A673 (cell line): Measurements from ENCODE around the gene ARHGEF40. TPM values are rescaled to one million over a fixed set of nuclear protein-coding genes. Genes with fewer than 3 reads are reported as not detected.

Experiments used
- BruUV-seq: library from RNA; stranded (reverse); fragments of 400-500 nt; replicated peaks from 2 replicates; lab custom pipeline; 2021; lab: Mats Ljungman, UMichigan
- CTCF ChIA-PET: fragments of 300-600 bp; sonication (Branson Sonifier 250); formaldehyde crosslinking; loops from one replicate; lab custom pipeline; 2022; ENCODE audit warnings: antibody characterized with exemption; lab: Charles Lee
- POLR2A ChIA-PET: fragments of 300-600 bp; sonication (Branson Sonifier 250); formaldehyde crosslinking; loops from one replicate; lab custom pipeline; 2022; ENCODE audit warnings: antibody characterized with exemption; ENCODE audit not compliant: low non-redundant PET; lab: Charles Lee
- DNase-seq: peaks from one replicate; pipeline ENCODE4 v3.0.0-alpha.2; 2015; ENCODE audit warnings: low spot score
- H3K27ac ChIP-seq: fragments of 200-600 bp; sonication (generic); 2 replicates; pipeline ENCODE4 v1.5.1; 2016; ENCODE audit warnings: mixed run types, low read depth, mild to moderate bottlenecking, mixed read lengths, antibody characterized with exemption, low read length; ENCODE audit not compliant: poor library complexity, severe bottlenecking
- H3K27me3 ChIP-seq: fragments of 200-600 bp; sonication (generic); replicated peaks from 2 replicates; pipeline ENCODE4 v1.6.1; 2017; ENCODE audit warnings: mixed run types, low read depth, mild to moderate bottlenecking, mixed read lengths, antibody characterized with exemption, low read length; ENCODE audit not compliant: insufficient read depth, poor library complexity
- H3K36me3 ChIP-seq: fragments of 200-600 bp; sonication (generic); 2 replicates; pipeline ENCODE4 v1.6.1; 2016; ENCODE audit warnings: mixed run types, mild to moderate bottlenecking, mixed read lengths, antibody characterized with exemption, low read length; ENCODE audit not compliant: insufficient read depth, poor library complexity, severe bottlenecking
- H3K4me1 ChIP-seq: fragments of 200-600 bp; sonication (generic); 2 replicates; pipeline ENCODE4 v1.6.1; 2017; ENCODE audit warnings: mixed run types, mild to moderate bottlenecking, mixed read lengths, antibody characterized with exemption, low read length; ENCODE audit not compliant: insufficient read depth, poor library complexity, severe bottlenecking
- H3K4me3 ChIP-seq: fragments of 200-600 bp; sonication (generic); 2 replicates; pipeline ENCODE4 v1.5.1; 2016; ENCODE audit warnings: low read depth, mixed run types, mild to moderate bottlenecking, mixed read lengths, low read length; ENCODE audit not compliant: poor library complexity, severe bottlenecking
- H3K9me3 ChIP-seq: fragments of 200-600 bp; sonication (generic); 2 replicates; pipeline ENCODE4 v1.6.1; 2016; ENCODE audit warnings: mixed run types, low read depth, mild to moderate bottlenecking, mixed read lengths, antibody characterized with exemption, low read length; ENCODE audit not compliant: poor library complexity, severe bottlenecking
- EZH2 ChIP-seq: fragments of 200-600 bp; sonication (generic); IDR thresholded peaks from 2 replicates; pipeline ENCODE4 v1.6.1; 2017; ENCODE audit warnings: borderline replicate concordance, low read depth, mild to moderate bottlenecking, mixed read lengths, antibody characterized with exemption, low read length; ENCODE audit not compliant: poor library complexity, severe bottlenecking
- intact Hi-C: fragments of 100-400 bp; cut with micrococcal nuclease; formaldehyde crosslinking; loops from one replicate; pipeline ENCODE4 v1.10.0; 2022; ENCODE audit not compliant: unreplicated experiment
- total RNA-seq: library from RNA; stranded (reverse); gene quantifications from 2 replicates; pipeline ENCODE4 v1.2.3, GENCODE V29; 2021
- TF ChIP-seq, protein P1 (sequence below): fragments of 300-800, 200-600 bp; sonication (generic); conservative IDR thresholded peaks from 2 replicates; pipeline ENCODE4 v1.5.1; 2017; ENCODE audit warnings: low read depth, mild to moderate bottlenecking, antibody characterized with exemption, low read length, moderate library complexity, mixed read lengths

Gene ARHGEF40
- total RNA-seq, 1 experiment from 2014 or later = 89.6 TPM

- BruUV-seq = no TSS peak
- Histone ChIP-seq H3K9me3 (no peaks in the 10 kb centered on the region), H3K27ac (no peak overlapping the region), H3K4me3 (no peak overlapping the region), H3K36me3 (peaks cover 94% of the 10 kb centered on the region), H3K27me3 (no peaks in the 10 kb centered on the region), H3K4me1 (peaks cover under 1% of the 10 kb centered on the region)
- intact Hi-C loops = loop anchor here (1.0 kb wide), 1 partner anchor 16 kb away; no protein-coding TSS in a partner anchor
- TF ChIP-seq EZH2 = no peak
- TF ChIP-seq, protein P1, sequence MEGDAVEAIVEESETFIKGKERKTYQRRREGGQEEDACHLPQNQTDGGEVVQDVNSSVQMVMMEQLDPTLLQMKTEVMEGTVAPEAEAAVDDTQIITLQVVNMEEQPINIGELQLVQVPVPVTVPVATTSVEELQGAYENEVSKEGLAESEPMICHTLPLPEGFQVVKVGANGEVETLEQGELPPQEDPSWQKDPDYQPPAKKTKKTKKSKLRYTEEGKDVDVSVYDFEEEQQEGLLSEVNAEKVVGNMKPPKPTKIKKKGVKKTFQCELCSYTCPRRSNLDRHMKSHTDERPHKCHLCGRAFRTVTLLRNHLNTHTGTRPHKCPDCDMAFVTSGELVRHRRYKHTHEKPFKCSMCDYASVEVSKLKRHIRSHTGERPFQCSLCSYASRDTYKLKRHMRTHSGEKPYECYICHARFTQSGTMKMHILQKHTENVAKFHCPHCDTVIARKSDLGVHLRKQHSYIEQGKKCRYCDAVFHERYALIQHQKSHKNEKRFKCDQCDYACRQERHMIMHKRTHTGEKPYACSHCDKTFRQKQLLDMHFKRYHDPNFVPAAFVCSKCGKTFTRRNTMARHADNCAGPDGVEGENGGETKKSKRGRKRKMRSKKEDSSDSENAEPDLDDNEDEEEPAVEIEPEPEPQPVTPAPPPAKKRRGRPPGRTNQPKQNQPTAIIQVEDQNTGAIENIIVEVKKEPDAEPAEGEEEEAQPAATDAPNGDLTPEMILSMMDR = no peak
- peak; percentile 97 for DNase-seq
- ChIA-PET CTCF (interaction anchor here (0.6 to 1.3 kb wide), 4 partner anchors 12 to 73 kb away, joined by 3 to 17 read pairs (median 6); no protein-coding TSS in a partner anchor), POLR2A (no interaction called here)
Measured at GRCh38 chr14:21087294-21088091, 17.4 kb downstream of the ARHGEF40 start.

GRCh38 chr14:21088687-21089086 lies 18.6 kb downstream of the ARHGEF40 start:
- BruUV-seq = no TSS peak
- CTCF ChIA-PET = interaction anchor here (1.4 kb wide), 1 partner anchor 73 kb away, joined by 4 read pairs; no protein-coding TSS in a partner anchor
- no peak overlapping the region for H3K4me3 ChIP-seq
- no peak for DNase-seq
- POLR2A ChIA-PET = no interaction called here
- peak overlapping the region; percentile 30 for H3K27ac ChIP-seq
- H3K36me3 ChIP-seq = peaks cover 92% of the 10 kb centered on the region
- intact Hi-C loops = no loop called here
- TF ChIP-seq EZH2 = no peak
- TF ChIP-seq, protein P1 = no peak
- H3K9me3 ChIP-seq = no peaks in the 10 kb centered on the region
- H3K4me1 ChIP-seq = peaks cover 12% of the 10 kb centered on the region
- no peaks in the 10 kb centered on the region for H3K27me3 ChIP-seq

DNA sequence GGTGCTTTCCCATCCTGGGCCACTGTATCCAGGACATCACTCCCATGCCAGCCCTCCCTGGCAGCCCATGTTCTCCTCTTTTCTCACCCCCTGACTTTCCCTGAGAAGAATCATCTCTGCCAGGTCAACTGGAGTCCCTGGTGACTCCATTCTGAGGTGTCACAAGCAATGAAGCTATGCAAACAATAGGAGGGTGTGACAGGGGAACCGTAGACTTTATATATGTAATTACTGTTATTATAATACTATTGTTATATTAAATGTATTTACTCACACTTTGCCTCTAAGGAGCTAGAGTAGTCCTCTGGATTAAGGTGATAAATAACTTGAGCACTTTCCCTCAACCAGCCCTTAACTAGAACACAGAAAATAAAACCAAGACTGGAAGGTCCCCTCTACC lies 19.2 kb downstream of the ARHGEF40 start:
- Histone ChIP-seq H3K27me3 (no peaks in the 10 kb centered on the region), H3K36me3 (peaks cover 87% of the 10 kb centered on the region), H3K9me3 (no peaks in the 10 kb centered on the region), H3K4me3 (no peak overlapping the region), H3K4me1 (peaks cover 18% of the 10 kb centered on the region), H3K27ac (peak overlapping the region; percentile 30)
- TSS peak; percentile 11 for BruUV-seq
- CTCF ChIA-PET = interaction anchor here (1.4 to 1.8 kb wide), 2 partner anchors 21 to 74 kb away, joined by 4 to 10 read pairs; no protein-coding TSS in a partner anchor
- TF ChIP-seq, protein P1 = no peak
- TF ChIP-seq EZH2 = no peak
- POLR2A ChIA-PET = no interaction called here
- intact Hi-C loops = no loop called here
- no peak for DNase-seq
